Breast epithelium (tissue), 3 donors: ENCODE measurements around the gene DESI1.

Source experiments
- POLR2A ChIP-seq: fragments of 450-650 bp; IDR thresholded peaks from one replicate; pipeline ENCODE4 v1.6.1; 2016; ENCODE audit warnings: antibody characterized with exemption, mild to moderate bottlenecking, moderate library complexity
- TF ChIP-seq, protein P1 (sequence below), 3 donors: fragments of 450-650 bp; IDR thresholded peaks; one replicate each; pipeline ENCODE4 v1.5.1; 2016 to 2017; ENCODE audit warnings: antibody characterized with exemption in 3 of 3, mild to moderate bottlenecking in 3 of 3, moderate library complexity in 3 of 3

DNA sequence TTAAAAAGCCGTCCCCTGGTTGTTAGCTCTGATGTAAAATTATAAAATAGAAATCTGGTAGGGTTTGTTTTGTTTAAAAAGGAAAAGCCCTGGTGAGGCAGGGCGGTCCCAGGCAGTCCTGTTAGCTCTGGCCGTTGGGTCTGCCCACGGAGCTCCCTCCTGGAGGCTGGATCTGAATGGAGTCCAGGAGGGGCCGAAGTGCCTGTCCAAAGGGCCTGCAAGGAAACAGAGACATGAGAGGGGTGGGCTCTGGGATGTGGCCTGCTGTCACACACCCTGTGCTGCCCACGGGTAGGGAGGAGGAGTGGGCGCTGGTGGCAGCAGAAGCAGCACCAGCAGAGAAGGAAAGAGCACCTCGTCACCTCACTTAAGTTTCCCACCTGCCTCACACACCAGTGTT lies 19.9 kb downstream of the DESI1 start:
- TF ChIP-seq POLR2A = no peak
- TF ChIP-seq, protein P1, sequence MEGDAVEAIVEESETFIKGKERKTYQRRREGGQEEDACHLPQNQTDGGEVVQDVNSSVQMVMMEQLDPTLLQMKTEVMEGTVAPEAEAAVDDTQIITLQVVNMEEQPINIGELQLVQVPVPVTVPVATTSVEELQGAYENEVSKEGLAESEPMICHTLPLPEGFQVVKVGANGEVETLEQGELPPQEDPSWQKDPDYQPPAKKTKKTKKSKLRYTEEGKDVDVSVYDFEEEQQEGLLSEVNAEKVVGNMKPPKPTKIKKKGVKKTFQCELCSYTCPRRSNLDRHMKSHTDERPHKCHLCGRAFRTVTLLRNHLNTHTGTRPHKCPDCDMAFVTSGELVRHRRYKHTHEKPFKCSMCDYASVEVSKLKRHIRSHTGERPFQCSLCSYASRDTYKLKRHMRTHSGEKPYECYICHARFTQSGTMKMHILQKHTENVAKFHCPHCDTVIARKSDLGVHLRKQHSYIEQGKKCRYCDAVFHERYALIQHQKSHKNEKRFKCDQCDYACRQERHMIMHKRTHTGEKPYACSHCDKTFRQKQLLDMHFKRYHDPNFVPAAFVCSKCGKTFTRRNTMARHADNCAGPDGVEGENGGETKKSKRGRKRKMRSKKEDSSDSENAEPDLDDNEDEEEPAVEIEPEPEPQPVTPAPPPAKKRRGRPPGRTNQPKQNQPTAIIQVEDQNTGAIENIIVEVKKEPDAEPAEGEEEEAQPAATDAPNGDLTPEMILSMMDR (IDR thresholded peaks at IDR 0.05) = no peak
